Dendritic cell treated with granulocyte-macrophage colony-stimulating factor and Interleukin-4, amounts not matched to agents 40 ng/mL and 50 ng/mL, for 4 days (primary cell): Measurements from ENCODE around the gene CNGB1.
"Not testable (repeated sequence)": the region's sequence is repeated elsewhere in the genome, so short reads cannot be mapped to it uniquely, and the experiment has no call there.

ENCODE experiments used
- H3K27ac Mint-ChIP-seq: one replicate; pipeline ENCODE4 v1.8.0; 2022; ENCODE audit warnings: mild to moderate bottlenecking, mixed read lengths
- H3K27me3 Mint-ChIP-seq: one replicate; pipeline ENCODE4 v1.8.0; 2022; ENCODE audit warnings: mild to moderate bottlenecking, mixed read lengths
- H3K36me3 Mint-ChIP-seq: one replicate; pipeline ENCODE4 v1.8.0; 2022; ENCODE audit warnings: low read depth, mixed read lengths
- H3K4me1 Mint-ChIP-seq: one replicate; pipeline ENCODE4 v1.8.0; 2022; ENCODE audit warnings: low read depth, mixed read lengths
- H3K4me3 Mint-ChIP-seq: one replicate; pipeline ENCODE4 v1.8.0; 2022; ENCODE audit warnings: mild to moderate bottlenecking, moderate library complexity, mixed read lengths
- H3K9me3 Mint-ChIP-seq: one replicate; pipeline ENCODE4 v1.8.0; 2022; ENCODE audit warnings: mixed read lengths
- intact Hi-C: fragments of 100-400 bp; cut with micrococcal nuclease; formaldehyde crosslinking; loops from one replicate; pipeline ENCODE4 v1.15.0; 2022

The CNGB1 gene

GRCh38 chr16:57935904-57936303, 35.0 kb downstream of the CNGB1 start:
- H3K9me3 Mint-ChIP-seq: no peaks in the 10 kb centered on the region
- H3K27ac Mint-ChIP-seq: no peak overlapping the region
- no peaks in the 10 kb centered on the region for H3K36me3 Mint-ChIP-seq
- no peak overlapping the region for H3K4me3 Mint-ChIP-seq
- peaks cover 13% of the 10 kb centered on the region for H3K4me1 Mint-ChIP-seq
- peaks cover 15% of the 10 kb centered on the region for H3K27me3 Mint-ChIP-seq
- intact Hi-C loops: no loop called here

DNA sequence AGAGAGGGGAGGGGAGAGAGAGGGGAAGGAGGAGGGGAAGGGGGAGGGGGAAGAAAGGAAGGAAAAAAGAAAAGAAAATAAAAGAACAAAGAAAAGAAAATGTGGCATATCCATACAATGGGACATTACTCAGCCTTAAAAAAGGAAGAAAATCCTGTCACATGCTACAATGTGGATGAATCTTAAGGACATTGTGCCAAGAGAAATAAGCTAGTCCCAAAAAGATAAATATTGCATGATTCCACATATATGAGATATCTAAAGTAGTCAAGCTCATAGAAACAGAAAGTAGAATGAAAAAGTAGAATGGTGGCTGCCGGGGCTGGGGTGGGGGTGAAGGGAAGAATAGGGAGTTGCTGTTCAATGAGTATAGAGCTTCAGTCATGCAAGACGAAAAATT, 40.4 kb downstream of the CNGB1 start:
- Mint-ChIP-seq H3K4me3 (no peak overlapping the region), H3K4me1 (no peaks in the 10 kb centered on the region), H3K9me3 (no peaks in the 10 kb centered on the region), H3K36me3 (no peaks in the 10 kb centered on the region), H3K27ac (no peak overlapping the region), H3K27me3 (peaks cover 10% of the 10 kb centered on the region)
- intact Hi-C loops: no loop called here

GRCh38 chr16:57929250-57929649, 41.7 kb downstream of the CNGB1 start:
- H3K27me3 Mint-ChIP-seq: peaks cover 15% of the 10 kb centered on the region
- no peaks in the 10 kb centered on the region for H3K36me3 Mint-ChIP-seq
- no peaks in the 10 kb centered on the region for H3K4me1 Mint-ChIP-seq
- H3K4me3 Mint-ChIP-seq: no peak overlapping the region
- intact Hi-C loops: no loop called here
- H3K9me3 Mint-ChIP-seq: no peaks in the 10 kb centered on the region
- no peak overlapping the region for H3K27ac Mint-ChIP-seq

- intact Hi-C loops: no loop called here
- Mint-ChIP-seq H3K36me3 (no peaks in the 10 kb centered on the region), H3K4me1 (no peaks in the 10 kb centered on the region), H3K9me3 (no peaks in the 10 kb centered on the region), H3K27me3 (peaks cover 16% of the 10 kb centered on the region), H3K27ac (no peak overlapping the region), H3K4me3 (no peak overlapping the region)
Observed at GRCh38 chr16:57926041-57926440, 44.9 kb downstream of the CNGB1 start.

DNA sequence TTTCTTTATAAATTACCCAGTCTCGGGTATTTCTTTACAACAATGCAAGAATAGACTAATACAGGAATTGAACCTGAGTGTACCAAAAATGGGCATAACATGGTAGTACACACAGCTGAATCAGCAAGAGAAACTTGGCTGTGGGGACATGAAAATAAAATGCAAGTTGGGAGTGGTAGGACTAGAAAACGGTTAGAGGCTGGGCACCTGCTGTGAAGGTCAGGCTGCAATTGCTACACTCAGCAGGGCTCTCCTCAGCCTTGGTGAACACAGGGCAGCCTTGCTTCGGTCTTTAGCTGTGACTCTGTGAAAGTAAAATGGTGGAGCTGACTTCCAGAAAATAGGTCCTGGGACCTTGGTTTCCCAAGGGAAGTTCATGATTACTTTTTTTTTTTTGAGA, 45.6 kb downstream of the CNGB1 start:
- Mint-ChIP-seq H3K27ac (no peak overlapping the region), H3K4me3 (no peak overlapping the region), H3K4me1 (no peaks in the 10 kb centered on the region), H3K27me3 (peaks cover 17% of the 10 kb centered on the region), H3K9me3 (no peaks in the 10 kb centered on the region), H3K36me3 (no peaks in the 10 kb centered on the region)
- intact Hi-C loops: no loop called here

DNA sequence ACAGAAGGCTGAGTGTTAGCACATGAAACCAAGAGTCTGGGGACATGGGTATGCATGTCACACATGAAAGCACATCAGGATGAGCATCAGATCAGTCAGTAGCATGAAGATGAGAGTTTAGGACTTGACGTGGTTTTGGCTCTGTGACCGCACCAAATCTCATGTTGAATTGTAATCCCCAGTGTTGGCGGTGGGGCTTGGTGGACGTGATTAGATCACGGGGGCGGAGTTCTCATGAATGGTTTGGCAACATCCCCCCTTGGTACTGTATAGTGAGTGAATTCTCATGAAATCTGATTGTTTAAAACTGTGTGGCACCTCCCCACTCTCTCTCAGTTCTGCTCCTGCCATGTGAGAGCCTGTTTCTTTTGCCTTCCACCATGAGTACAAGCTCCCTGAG, 46.4 kb downstream of the CNGB1 start:
- Mint-ChIP-seq H3K4me3 (no peak overlapping the region), H3K9me3 (no peaks in the 10 kb centered on the region), H3K4me1 (no peaks in the 10 kb centered on the region), H3K27ac (no peak overlapping the region), H3K27me3 (peaks cover 18% of the 10 kb centered on the region), H3K36me3 (no peaks in the 10 kb centered on the region)
- intact Hi-C loops: no loop called here

- H3K4me3 Mint-ChIP-seq: no peak overlapping the region
- no peaks in the 10 kb centered on the region for H3K9me3 Mint-ChIP-seq
- no peaks in the 10 kb centered on the region for H3K4me1 Mint-ChIP-seq
- intact Hi-C loops: no loop called here
- H3K36me3 Mint-ChIP-seq: no peaks in the 10 kb centered on the region
- H3K27ac Mint-ChIP-seq: no peak overlapping the region
- peaks cover 16% of the 10 kb centered on the region for H3K27me3 Mint-ChIP-seq
Observed at GRCh38 chr16:57923841-57924240, 47.1 kb downstream of the CNGB1 start.

DNA sequence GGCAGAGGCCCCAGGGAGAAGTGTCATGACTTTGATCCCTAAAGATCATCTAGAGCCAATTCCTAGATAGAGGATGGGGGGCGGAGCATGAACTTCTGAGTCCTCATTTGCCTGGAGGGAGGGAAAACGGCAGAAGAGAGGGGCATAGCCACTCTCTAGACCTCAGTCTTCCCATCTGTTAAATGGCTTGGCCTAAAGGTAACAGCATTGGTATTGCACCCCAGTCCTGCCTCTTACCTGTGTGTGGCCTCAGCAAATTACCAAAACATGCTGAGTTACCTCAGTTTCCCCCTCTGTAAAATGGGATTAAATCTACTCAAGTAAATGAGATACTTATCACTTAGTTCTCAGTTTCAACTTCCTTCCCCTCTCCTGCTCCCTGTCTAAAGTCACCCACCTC, 47.5 kb downstream of the CNGB1 start:
- intact Hi-C loops: no loop called here
- H3K36me3 Mint-ChIP-seq: no peaks in the 10 kb centered on the region
- no peaks in the 10 kb centered on the region for H3K9me3 Mint-ChIP-seq
- peaks cover 16% of the 10 kb centered on the region for H3K27me3 Mint-ChIP-seq
- H3K27ac Mint-ChIP-seq: no peak overlapping the region
- H3K4me1 Mint-ChIP-seq: no peaks in the 10 kb centered on the region
- no peak overlapping the region for H3K4me3 Mint-ChIP-seq

GRCh38 chr16:57920880-57921229, 50.1 kb downstream of the CNGB1 start:
- intact Hi-C loops: no loop called here
- H3K9me3 Mint-ChIP-seq: no peaks in the 10 kb centered on the region
- H3K36me3 Mint-ChIP-seq: no peaks in the 10 kb centered on the region
- no peaks in the 10 kb centered on the region for H3K4me1 Mint-ChIP-seq
- no peak overlapping the region for H3K4me3 Mint-ChIP-seq
- no peak overlapping the region for H3K27ac Mint-ChIP-seq
- H3K27me3 Mint-ChIP-seq: peaks cover 12% of the 10 kb centered on the region

- intact Hi-C loops: no loop called here
- Mint-ChIP-seq H3K27ac (no peak overlapping the region), H3K4me1 (no peaks in the 10 kb centered on the region), H3K36me3 (no peaks in the 10 kb centered on the region), H3K9me3 (no peaks in the 10 kb centered on the region), H3K27me3 (peaks cover 11% of the 10 kb centered on the region), H3K4me3 (no peak overlapping the region)
Observed at GRCh38 chr16:57920215-57920879, 50.6 kb downstream of the CNGB1 start.

DNA sequence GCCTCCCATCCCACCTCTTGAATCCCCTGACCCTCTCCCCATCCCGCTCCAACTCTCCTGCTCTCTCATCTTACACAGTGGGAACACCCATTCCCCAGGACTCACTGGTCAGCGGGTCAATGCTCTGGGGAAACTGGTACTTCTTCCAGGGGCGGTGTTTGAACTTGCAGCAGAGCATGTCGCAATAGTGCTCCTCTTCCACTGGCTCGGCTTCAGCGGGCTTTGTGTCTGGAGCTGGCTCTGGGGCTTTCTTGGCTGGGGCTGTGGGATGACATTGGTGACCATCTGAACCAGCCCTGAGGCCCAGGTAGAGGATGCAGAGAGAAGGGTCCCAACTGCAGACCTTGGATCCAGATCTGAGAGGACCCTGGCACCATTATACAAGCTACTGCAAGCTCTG, 51.9 kb downstream of the CNGB1 start:
- Mint-ChIP-seq H3K36me3 (no peaks in the 10 kb centered on the region), H3K27me3 (peaks cover 10% of the 10 kb centered on the region), H3K4me3 (no peak overlapping the region), H3K9me3 (no peaks in the 10 kb centered on the region), H3K4me1 (no peaks in the 10 kb centered on the region), H3K27ac (no peak overlapping the region)
- intact Hi-C loops: no loop called here

DNA sequence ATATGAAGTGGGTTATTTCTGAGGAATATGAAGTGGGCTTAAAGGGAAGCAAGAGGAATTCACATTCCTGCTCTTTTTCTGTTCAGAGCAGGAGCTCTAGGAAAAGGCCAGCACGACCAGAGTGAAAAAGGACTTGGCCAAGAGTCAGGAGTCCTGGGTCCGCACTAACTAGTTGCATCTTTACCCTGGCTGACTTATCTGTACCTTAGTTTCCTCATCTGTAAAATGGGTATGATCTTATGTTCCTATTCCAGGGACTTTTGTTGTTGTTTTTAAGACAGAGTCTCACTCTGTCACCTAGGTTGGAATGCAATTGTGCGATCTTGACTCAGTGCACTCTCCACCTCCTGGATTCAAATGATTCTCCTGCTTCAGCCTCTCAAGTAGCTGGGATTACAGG, 52.5 kb downstream of the CNGB1 start:
- H3K27me3 Mint-ChIP-seq: peaks cover 5% of the 10 kb centered on the region
- H3K36me3 Mint-ChIP-seq: no peaks in the 10 kb centered on the region
- no peaks in the 10 kb centered on the region for H3K4me1 Mint-ChIP-seq
- H3K27ac Mint-ChIP-seq: no peak overlapping the region
- intact Hi-C loops: no loop called here
- H3K4me3 Mint-ChIP-seq: no peak overlapping the region
- H3K9me3 Mint-ChIP-seq: no peaks in the 10 kb centered on the region

DNA sequence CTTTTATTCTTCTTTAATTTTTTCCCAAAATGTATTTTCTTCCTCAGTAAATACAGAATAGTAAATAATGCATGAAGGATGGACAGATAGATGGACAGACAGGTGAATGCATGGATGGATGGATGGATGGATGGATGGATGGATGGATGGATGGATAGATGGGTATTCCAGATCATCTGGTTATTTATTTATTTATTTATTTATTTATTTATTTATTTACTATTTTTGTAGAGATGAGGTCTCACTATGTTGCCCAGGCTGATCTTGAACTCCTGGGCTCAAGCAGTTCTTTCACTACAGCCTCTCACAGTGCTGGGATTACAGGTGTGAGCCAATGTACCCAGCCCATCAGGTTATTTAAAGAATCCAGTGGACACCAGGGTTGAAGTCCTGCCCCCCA, 53.0 kb downstream of the CNGB1 start:
- H3K9me3 Mint-ChIP-seq, H3K27ac Mint-ChIP-seq, H3K27me3 Mint-ChIP-seq, intact Hi-C loops, H3K36me3 Mint-ChIP-seq, H3K4me1 Mint-ChIP-seq, H3K4me3 Mint-ChIP-seq: not testable (repeated sequence)

- H3K4me1 Mint-ChIP-seq, intact Hi-C loops, H3K4me3 Mint-ChIP-seq, H3K9me3 Mint-ChIP-seq, H3K36me3 Mint-ChIP-seq, H3K27ac Mint-ChIP-seq, H3K27me3 Mint-ChIP-seq: not testable (repeated sequence)
Observed at GRCh38 chr16:57917489-57917888, 53.4 kb downstream of the CNGB1 start.

DNA sequence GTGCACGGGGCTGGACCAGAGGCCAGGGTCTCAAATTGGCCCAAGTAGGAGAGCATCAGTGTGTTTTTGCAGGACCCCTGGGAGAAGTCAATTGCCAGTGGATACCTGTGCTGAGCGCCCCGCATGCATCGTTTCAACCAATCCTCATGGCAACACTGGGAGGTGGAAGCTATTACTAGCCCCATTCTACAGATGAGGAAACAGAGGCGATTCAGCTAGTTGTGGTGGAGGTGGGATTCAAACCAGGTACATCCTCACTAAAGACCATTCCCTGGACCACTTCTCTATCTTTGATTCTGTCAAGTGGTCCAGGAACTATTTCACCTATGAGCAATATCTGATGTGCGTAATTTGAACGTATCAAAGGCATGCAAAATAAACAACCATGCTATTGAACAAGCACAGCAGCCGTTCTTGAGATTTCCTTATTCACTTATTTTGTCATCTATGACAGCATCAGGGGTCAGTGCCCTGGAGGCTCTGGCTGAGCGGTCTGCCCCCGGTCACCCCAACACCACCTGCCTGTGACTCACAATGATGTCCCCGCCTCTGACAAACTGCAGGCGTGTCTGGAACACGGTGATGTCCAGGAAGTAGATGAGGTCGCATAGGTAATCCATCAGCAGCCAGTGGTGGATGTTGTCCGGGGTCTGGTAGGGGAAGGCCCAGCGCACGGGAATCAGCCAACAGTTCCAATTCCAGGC, 54.0 kb downstream of the CNGB1 start:
- peaks cover 5% of the 10 kb centered on the region for H3K27me3 Mint-ChIP-seq
- H3K9me3 Mint-ChIP-seq: no peaks in the 10 kb centered on the region
- no peaks in the 10 kb centered on the region for H3K36me3 Mint-ChIP-seq
- intact Hi-C loops: no loop called here
- H3K4me3 Mint-ChIP-seq: no peak overlapping the region
- no peak overlapping the region for H3K27ac Mint-ChIP-seq
- no peaks in the 10 kb centered on the region for H3K4me1 Mint-ChIP-seq
